Activated CD4-positive, alpha-beta T cell treated with anti-CD3 and anti-CD28 coated beads, Interleukin-2, amount 10 ng/mL, durations not matched to agents 24 days and 14 days (primary cell): Measurements from ENCODE around the gene RASA3. TPM values are rescaled to one million over a fixed set of nuclear protein-coding genes. Genes with fewer than 3 reads are reported as not detected.

Source experiments
- DNase-seq: peaks from one replicate; pipeline ENCODE4 v3.0.0; 2022
- H3K27ac Mint-ChIP-seq: one replicate; pipeline ENCODE4 v1.8.0; 2022; ENCODE audit warnings: mild to moderate bottlenecking, mixed read lengths
- H3K27me3 Mint-ChIP-seq: one replicate; pipeline ENCODE4 v1.8.0; 2022; ENCODE audit warnings: mixed read lengths
- H3K36me3 Mint-ChIP-seq: one replicate; pipeline ENCODE4 v1.8.0; 2022; ENCODE audit warnings: low read depth, mild to moderate bottlenecking, mixed read lengths
- H3K4me1 Mint-ChIP-seq: one replicate; pipeline ENCODE4 v1.8.0; 2021; ENCODE audit warnings: mixed read lengths
- H3K4me3 Mint-ChIP-seq: one replicate; pipeline ENCODE4 v1.8.0; 2022; ENCODE audit warnings: mild to moderate bottlenecking, moderate library complexity, mixed read lengths
- H3K9me3 Mint-ChIP-seq: one replicate; pipeline ENCODE4 v1.8.0; 2021; ENCODE audit warnings: mixed read lengths
- intact Hi-C: fragments of 100-400 bp; cut with micrococcal nuclease; formaldehyde crosslinking; loops from one replicate; pipeline ENCODE4 v1.15.1; 2023
- total RNA-seq: library from RNA; stranded (reverse); gene quantifications from 2 replicates; pipeline ENCODE4 v1.2.3, GENCODE V29; 2022

RASA3 gene
- total RNA-seq, 1 donor from 2014 or later = 15.9 TPM

GRCh38 chr13:113965383-113965874 is 167.0 kb downstream of the RASA3 start:
- Mint-ChIP-seq H3K9me3 (peaks cover 2% of the 10 kb centered on the region), H3K4me1 (no peaks in the 10 kb centered on the region), H3K36me3 (peaks cover 9% of the 10 kb centered on the region), H3K4me3 (no peak overlapping the region), H3K27ac (no peak overlapping the region), H3K27me3 (no peaks in the 10 kb centered on the region)
- no peak for DNase-seq
- intact Hi-C loops = no loop called here

GRCh38 chr13:113964251-113964995 is 168.0 kb downstream of the RASA3 start:
- intact Hi-C loops = no loop called here
- H3K9me3 Mint-ChIP-seq = peaks cover 4% of the 10 kb centered on the region
- no peak overlapping the region for H3K27ac Mint-ChIP-seq
- H3K4me1 Mint-ChIP-seq = no peaks in the 10 kb centered on the region
- no peak overlapping the region for H3K4me3 Mint-ChIP-seq
- DNase-seq = no peak
- peaks cover 10% of the 10 kb centered on the region for H3K36me3 Mint-ChIP-seq
- no peaks in the 10 kb centered on the region for H3K27me3 Mint-ChIP-seq

- Mint-ChIP-seq H3K27ac (no peak overlapping the region), H3K27me3 (no peaks in the 10 kb centered on the region), H3K36me3 (peaks cover 12% of the 10 kb centered on the region), H3K4me1 (no peaks in the 10 kb centered on the region), H3K4me3 (no peak overlapping the region), H3K9me3 (peaks cover 6% of the 10 kb centered on the region)
- intact Hi-C loops = no loop called here
- DNase-seq = no peak
These were observed 169.0 kb downstream of the RASA3 start for GRCh38 chr13:113963376-113963775.

GRCh38 chr13:113962975-113963374 is 169.4 kb downstream of the RASA3 start:
- no peak overlapping the region for H3K4me3 Mint-ChIP-seq
- peaks cover 12% of the 10 kb centered on the region for H3K36me3 Mint-ChIP-seq
- no peak for DNase-seq
- no peaks in the 10 kb centered on the region for H3K27me3 Mint-ChIP-seq
- peaks cover 10% of the 10 kb centered on the region for H3K9me3 Mint-ChIP-seq
- no peak overlapping the region for H3K27ac Mint-ChIP-seq
- intact Hi-C loops = no loop called here
- H3K4me1 Mint-ChIP-seq = no peaks in the 10 kb centered on the region

- Mint-ChIP-seq H3K4me3 (no peak overlapping the region), H3K27ac (no peak overlapping the region), H3K27me3 (no peaks in the 10 kb centered on the region), H3K4me1 (no peaks in the 10 kb centered on the region), H3K9me3 (peaks cover 14% of the 10 kb centered on the region), H3K36me3 (peaks cover 16% of the 10 kb centered on the region)
- DNase-seq = no peak
- intact Hi-C loops = no loop called here
These were observed 170.0 kb downstream of the RASA3 start for GRCh38 chr13:113962386-113962785.

GRCh38 chr13:113960276-113960948 is 172.0 kb downstream of the RASA3 start:
- DNase-seq = no peak
- Mint-ChIP-seq H3K27me3 (no peaks in the 10 kb centered on the region), H3K27ac (no peak overlapping the region), H3K9me3 (peaks cover 14% of the 10 kb centered on the region), H3K4me1 (no peaks in the 10 kb centered on the region), H3K36me3 (peaks cover 28% of the 10 kb centered on the region), H3K4me3 (no peak overlapping the region)
- intact Hi-C loops = no loop called here

- Mint-ChIP-seq H3K36me3 (peaks cover 35% of the 10 kb centered on the region), H3K4me1 (no peaks in the 10 kb centered on the region), H3K27me3 (no peaks in the 10 kb centered on the region), H3K4me3 (no peak overlapping the region), H3K9me3 (peaks cover 14% of the 10 kb centered on the region), H3K27ac (no peak overlapping the region)
- DNase-seq = no peak
- intact Hi-C loops = no loop called here
These were observed 173.2 kb downstream of the RASA3 start for GRCh38 chr13:113959198-113959597.

- intact Hi-C loops = no loop called here
- H3K27me3 Mint-ChIP-seq = no peaks in the 10 kb centered on the region
- no peak for DNase-seq
- H3K4me1 Mint-ChIP-seq = no peaks in the 10 kb centered on the region
- no peak overlapping the region for H3K27ac Mint-ChIP-seq
- peaks cover 35% of the 10 kb centered on the region for H3K36me3 Mint-ChIP-seq
- no peak overlapping the region for H3K4me3 Mint-ChIP-seq
- peaks cover 14% of the 10 kb centered on the region for H3K9me3 Mint-ChIP-seq
These were observed 174.1 kb downstream of the RASA3 start for GRCh38 chr13:113958373-113958772.

- no peaks in the 10 kb centered on the region for H3K4me1 Mint-ChIP-seq
- H3K9me3 Mint-ChIP-seq = peaks cover 14% of the 10 kb centered on the region
- H3K27me3 Mint-ChIP-seq = no peaks in the 10 kb centered on the region
- no peak overlapping the region for H3K27ac Mint-ChIP-seq
- DNase-seq = no peak
- H3K4me3 Mint-ChIP-seq = no peak overlapping the region
- peaks cover 32% of the 10 kb centered on the region for H3K36me3 Mint-ChIP-seq
- intact Hi-C loops = no loop called here
These were observed 175.9 kb downstream of the RASA3 start for GRCh38 chr13:113956571-113956970.

- Mint-ChIP-seq H3K36me3 (peaks cover 32% of the 10 kb centered on the region), H3K27me3 (no peaks in the 10 kb centered on the region), H3K4me3 (no peak overlapping the region), H3K27ac (no peak overlapping the region), H3K9me3 (peaks cover 14% of the 10 kb centered on the region), H3K4me1 (no peaks in the 10 kb centered on the region)
- DNase-seq = no peak
- intact Hi-C loops = no loop called here
These were observed 176.7 kb downstream of the RASA3 start for GRCh38 chr13:113955691-113956090.

GRCh38 chr13:113955235-113955634 is 177.2 kb downstream of the RASA3 start:
- intact Hi-C loops = no loop called here
- Mint-ChIP-seq H3K4me1 (no peaks in the 10 kb centered on the region), H3K27me3 (no peaks in the 10 kb centered on the region), H3K4me3 (no peak overlapping the region), H3K27ac (no peak overlapping the region), H3K9me3 (peaks cover 10% of the 10 kb centered on the region), H3K36me3 (peaks cover 29% of the 10 kb centered on the region)
- DNase-seq = no peak

- intact Hi-C loops = no loop called here
- no peaks in the 10 kb centered on the region for H3K4me1 Mint-ChIP-seq
These were observed 178.2 kb downstream of the RASA3 start for GRCh38 chr13:113954046-113954835.

GRCh38 chr13:113953561-113953960 is 178.9 kb downstream of the RASA3 start:
- no peak overlapping the region for H3K27ac Mint-ChIP-seq
- H3K4me1 Mint-ChIP-seq = no peaks in the 10 kb centered on the region
- H3K36me3 Mint-ChIP-seq = peaks cover 23% of the 10 kb centered on the region
- peaks cover 10% of the 10 kb centered on the region for H3K9me3 Mint-ChIP-seq
- no peaks in the 10 kb centered on the region for H3K27me3 Mint-ChIP-seq
- DNase-seq = no peak
- intact Hi-C loops = no loop called here
- no peak overlapping the region for H3K4me3 Mint-ChIP-seq

More at GRCh38 chr13:113954046-113954835, 178.2 kb downstream of the RASA3 start:
- no peak for DNase-seq
- no peak overlapping the region for H3K4me3 Mint-ChIP-seq
- no peaks in the 10 kb centered on the region for H3K27me3 Mint-ChIP-seq
- no peak overlapping the region for H3K27ac Mint-ChIP-seq
- H3K9me3 Mint-ChIP-seq = peaks cover 10% of the 10 kb centered on the region
- H3K36me3 Mint-ChIP-seq = peaks cover 26% of the 10 kb centered on the region
